CD14-positive monocyte (primary cell): Measurements from ENCODE around the gene ARID2. TPM values are rescaled to one million over a fixed set of nuclear protein-coding genes. Genes with fewer than 3 reads are reported as not detected.
A peak's percentile ranks its signal among the peaks of the same experiment; 100 is the strongest.

Source experiments
- DNase-seq, 3 donors: peaks; one replicate each; pipeline ENCODE4 v3.0.0-alpha.2; 2011 to 2022
- H2AFZ ChIP-seq: 2 replicates; pipeline ENCODE4 v1.6.0; 2012; ENCODE audit warnings: mild to moderate bottlenecking, low read depth, low read length, inconsistent platforms; ENCODE audit not compliant: insufficient read depth, poor library complexity, severe bottlenecking
- H3K27ac ChIP-seq, 2 donors: 1 replicate in 1 of 2; 2 replicates in 1 of 2; pipeline ENCODE4 v1.5.1; 2012 to 2013; ENCODE audit warnings: low read length in 2 of 2, control low read depth in 1 of 2, inconsistent platforms in 1 of 2, low read depth in 1 of 2, mild to moderate bottlenecking in 1 of 2
- H3K27me3 ChIP-seq, 2 donors: one replicate each; pipeline versions ENCODE4 v1.6.0 to v1.6.1; 2011 to 2013; ENCODE audit warnings: low read length in 2 of 2; ENCODE audit not compliant: control insufficient read depth in 2 of 2, insufficient read depth in 2 of 2
- H3K36me3 ChIP-seq, 2 donors: replicated peaks in 1 of 2; 1 replicate in 1 of 2; 2 replicates in 1 of 2; pipeline versions ENCODE4 v1.5.1 to v1.6.1; 2012 to 2013; ENCODE audit warnings: low read length in 2 of 2, control low read depth in 1 of 2, inconsistent platforms in 1 of 2, mild to moderate bottlenecking in 1 of 2; ENCODE audit not compliant: insufficient read depth in 2 of 2, control insufficient read depth in 1 of 2
- H3K4me1 ChIP-seq, 2 donors: 1 replicate in 1 of 2; 2 replicates in 1 of 2; pipeline versions ENCODE4 v1.5.1 to v1.6.1; 2012 to 2013; ENCODE audit warnings: low read length in 2 of 2, control low read depth in 1 of 2, inconsistent platforms in 1 of 2, mild to moderate bottlenecking in 1 of 2, moderate library complexity in 1 of 2; ENCODE audit not compliant: insufficient read depth in 2 of 2, control insufficient read depth in 1 of 2
- H3K4me2 ChIP-seq: replicated peaks from 2 replicates; pipeline ENCODE3; 2012; ENCODE audit warnings: low read length, moderate library complexity, mild to moderate bottlenecking; ENCODE audit not compliant: poor library complexity, severe bottlenecking; ENCODE audit errors: extremely low read depth
- H3K4me3 ChIP-seq, 3 experiments: fragments of 200-600 bp in 1 of 3; sonication (generic) in 1 of 3; replicated peaks in 1 of 3; 1 replicate in 2 of 3; 2 replicates in 1 of 3; pipeline ENCODE4 v1.5.1; 2011 to 2013; ENCODE audit warnings: low read length in 3 of 3, mild to moderate bottlenecking in 3 of 3, control low read depth in 2 of 3, low read depth in 2 of 3, inconsistent platforms in 1 of 3, moderate library complexity in 1 of 3
- H3K79me2 ChIP-seq: 2 replicates; pipeline ENCODE4 v1.6.0; 2012; ENCODE audit warnings: mild to moderate bottlenecking, control low read depth, inconsistent platforms, low read length, moderate library complexity; ENCODE audit not compliant: insufficient read depth
- H3K9ac ChIP-seq: 2 replicates; pipeline ENCODE4 v1.6.0; 2017; ENCODE audit warnings: low read length, mild to moderate bottlenecking; ENCODE audit not compliant: insufficient read depth, poor library complexity, severe bottlenecking
- H3K9me3 ChIP-seq, 2 donors: replicated peaks in 1 of 2; 1 replicate in 1 of 2; 2 replicates in 1 of 2; pipeline versions ENCODE4 v1.5.1 to v1.6.1; 2012 to 2013; ENCODE audit warnings: low read length in 2 of 2, control low read depth in 1 of 2; ENCODE audit not compliant: control insufficient read depth in 1 of 2, insufficient read depth in 1 of 2
- H4K20me1 ChIP-seq: 2 replicates; pipeline ENCODE4 v1.6.0; 2012; ENCODE audit warnings: mild to moderate bottlenecking, low read length, control low read depth, moderate library complexity; ENCODE audit not compliant: insufficient read depth
- H3K27ac Mint-ChIP-seq, 7 donors: one replicate each; pipeline ENCODE4 v1.8.0; 2020; ENCODE audit warnings: mild to moderate bottlenecking in 7 of 7, mixed read lengths in 7 of 7, moderate library complexity in 6 of 7, inconsistent platforms in 2 of 7
- H3K27me3 Mint-ChIP-seq, 3 donors: one replicate each; pipeline ENCODE4 v1.8.0; 2021 to 2022; ENCODE audit warnings: low read depth in 3 of 3, mild to moderate bottlenecking in 3 of 3, mixed read lengths in 3 of 3, moderate library complexity in 3 of 3, inconsistent platforms in 1 of 3
- H3K36me3 Mint-ChIP-seq, 2 donors: one replicate each; pipeline ENCODE4 v1.8.0; 2020; ENCODE audit warnings: mixed read lengths in 2 of 2, inconsistent platforms in 1 of 2, mild to moderate bottlenecking in 1 of 2
- H3K4me1 Mint-ChIP-seq: one replicate; pipeline ENCODE4 v1.8.0; 2020; ENCODE audit warnings: mild to moderate bottlenecking, mixed read lengths
- H3K4me3 Mint-ChIP-seq, 2 donors: one replicate each; pipeline ENCODE4 v1.8.0; 2020; ENCODE audit warnings: mild to moderate bottlenecking in 2 of 2, mixed read lengths in 2 of 2, moderate library complexity in 1 of 2
- H3K9me3 Mint-ChIP-seq, 7 donors: one replicate each; pipeline ENCODE4 v1.8.0; 2020 to 2022; ENCODE audit warnings: mixed read lengths in 7 of 7, mild to moderate bottlenecking in 6 of 7, moderate library complexity in 6 of 7, inconsistent platforms in 2 of 7
- WGBS: methylation state at CpG from one replicate; pipeline ENCODE4 v1.1.5; 2013; ENCODE audit warnings: missing lambda C conversion rate; ENCODE audit not compliant: insufficient coverage; 5-methylcytosine and 5-hydroxymethylcytosine counted together
- intact Hi-C, 2 donors: fragments of 100-400 bp; cut with micrococcal nuclease; formaldehyde crosslinking; loops; one replicate each; pipeline versions ENCODE4 v1.15.0 to v1.15.1; 2023
- polyA plus RNA-seq, 3 donors: library from polyadenylated mRNA; depleted of rRNA in 1 of 3; unstranded in 2 of 3; stranded (reverse) in 1 of 3; fragments of 300-500 nt in 2 of 3; fragments of >200 nt in 1 of 3; fragmentation: Illumina TruSeq in 2 of 3; gene quantifications; 1 replicate in 2 of 3; 2 replicates in 1 of 3; pipeline ENCODE4 v1.2.3, GENCODE V29; 2012 to 2021
- TF ChIP-seq, protein P1 (sequence below): fragments of 200-600 bp; IDR thresholded peaks from one replicate; pipeline ENCODE4 v1.8.0; 2022; ENCODE audit warnings: antibody characterized with exemption, mild to moderate bottlenecking

ARID2 gene
- polyA plus RNA-seq, 3 donors: 3.0 to 8.0 (median 4.7) TPM

DNA sequence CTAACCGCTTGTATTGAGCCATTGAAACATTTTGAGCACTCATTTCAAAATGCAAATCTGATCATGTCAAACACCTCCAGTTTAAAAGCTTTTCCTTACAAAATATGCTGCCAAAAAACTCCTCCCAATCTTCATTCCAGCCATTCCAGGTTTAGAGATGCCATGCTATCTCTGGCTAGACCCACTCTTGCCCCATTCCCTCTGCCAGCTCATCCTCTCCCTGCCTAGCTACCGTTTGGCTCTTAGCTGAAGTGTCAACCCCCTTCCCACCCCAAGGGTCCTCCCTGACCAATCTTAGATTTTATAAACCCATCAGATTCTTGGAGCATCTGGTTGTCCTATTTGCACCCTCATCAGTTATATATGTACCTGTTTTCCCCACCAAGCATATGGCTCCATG lies 185.9 kb downstream of the ARID2 start:
- Histone ChIP-seq H4K20me1 (peaks cover 6% of the 10 kb centered on the region), H2AFZ (no peak overlapping the region), H3K4me2 (no peak overlapping the region), H3K27ac (no peak overlapping the region), H3K36me3 (peaks cover under 1 to 16% of the 10 kb centered on the region in 2 donors), H3K4me3 (no peak overlapping the region), H3K9me3 (no peaks in the 10 kb centered on the region), H3K27me3 (no peaks in the 10 kb centered on the region), H3K79me2 (no peaks in the 10 kb centered on the region), H3K9ac (no peak overlapping the region), H3K4me1 (no peaks in the 10 kb centered on the region)
- 84% methylated on average over 2 of the region's 2 CpGs for WGBS
- DNase-seq: no peak
- TF ChIP-seq, protein P1, sequence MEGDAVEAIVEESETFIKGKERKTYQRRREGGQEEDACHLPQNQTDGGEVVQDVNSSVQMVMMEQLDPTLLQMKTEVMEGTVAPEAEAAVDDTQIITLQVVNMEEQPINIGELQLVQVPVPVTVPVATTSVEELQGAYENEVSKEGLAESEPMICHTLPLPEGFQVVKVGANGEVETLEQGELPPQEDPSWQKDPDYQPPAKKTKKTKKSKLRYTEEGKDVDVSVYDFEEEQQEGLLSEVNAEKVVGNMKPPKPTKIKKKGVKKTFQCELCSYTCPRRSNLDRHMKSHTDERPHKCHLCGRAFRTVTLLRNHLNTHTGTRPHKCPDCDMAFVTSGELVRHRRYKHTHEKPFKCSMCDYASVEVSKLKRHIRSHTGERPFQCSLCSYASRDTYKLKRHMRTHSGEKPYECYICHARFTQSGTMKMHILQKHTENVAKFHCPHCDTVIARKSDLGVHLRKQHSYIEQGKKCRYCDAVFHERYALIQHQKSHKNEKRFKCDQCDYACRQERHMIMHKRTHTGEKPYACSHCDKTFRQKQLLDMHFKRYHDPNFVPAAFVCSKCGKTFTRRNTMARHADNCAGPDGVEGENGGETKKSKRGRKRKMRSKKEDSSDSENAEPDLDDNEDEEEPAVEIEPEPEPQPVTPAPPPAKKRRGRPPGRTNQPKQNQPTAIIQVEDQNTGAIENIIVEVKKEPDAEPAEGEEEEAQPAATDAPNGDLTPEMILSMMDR: no peak
- H3K27ac Mint-ChIP-seq: peak overlapping the region in 2 of 7 donors; percentile 55 to 80
- H3K4me1 Mint-ChIP-seq: no peaks in the 10 kb centered on the region
- peaks cover 7 to 14% of the 10 kb centered on the region in 2 donors for H3K36me3 Mint-ChIP-seq
- H3K27me3 Mint-ChIP-seq: no peaks in the 10 kb centered on the region
- H3K9me3 Mint-ChIP-seq: no peaks in the 10 kb centered on the region
- intact Hi-C loops: no loop called here
- no peak overlapping the region for H3K4me3 Mint-ChIP-seq

- Histone ChIP-seq H2AFZ (no peak overlapping the region), H3K9ac (no peak overlapping the region), H3K9me3 (no peaks in the 10 kb centered on the region), H3K27me3 (no peaks in the 10 kb centered on the region), H3K4me1 (no peaks in the 10 kb centered on the region), H3K4me2 (no peak overlapping the region), H3K79me2 (no peaks in the 10 kb centered on the region), H3K4me3 (no peak overlapping the region), H4K20me1 (peaks cover 8% of the 10 kb centered on the region), H3K36me3 (peaks cover 31 to 50% of the 10 kb centered on the region in 2 donors), H3K27ac (no peak overlapping the region)
- Mint-ChIP-seq H3K4me3 (no peak overlapping the region), H3K27ac (peak overlapping the region in 1 of 7 donors; percentile 23), H3K36me3 (peaks cover 30 to 44% of the 10 kb centered on the region in 2 donors), H3K4me1 (no peaks in the 10 kb centered on the region), H3K27me3 (no peaks in the 10 kb centered on the region), H3K9me3 (no peaks in the 10 kb centered on the region)
- no peak for DNase-seq
- TF ChIP-seq, protein P1: no peak
- intact Hi-C loops: no loop called here
- WGBS: no CpG with 5 or more reads among the region's 3 CpGs
Observed at GRCh38 chr12:45918818-45919217, 189.3 kb downstream of the ARID2 start.
